Dedifferentiated amniotic fluid mesenchymal stem cell (primary cell): ENCODE results near the gene FAIM2.

ENCODE experiments used
- DNase-seq: peaks from one replicate; pipeline ENCODE4 v3.0.0-alpha.2; 2016; ENCODE audit errors: extremely low spot score

The FAIM2 gene

GRCh38 chr12:49917788-49918173, 14.1 kb upstream of the FAIM2 start:
- DNase-seq, result no peak

DNA sequence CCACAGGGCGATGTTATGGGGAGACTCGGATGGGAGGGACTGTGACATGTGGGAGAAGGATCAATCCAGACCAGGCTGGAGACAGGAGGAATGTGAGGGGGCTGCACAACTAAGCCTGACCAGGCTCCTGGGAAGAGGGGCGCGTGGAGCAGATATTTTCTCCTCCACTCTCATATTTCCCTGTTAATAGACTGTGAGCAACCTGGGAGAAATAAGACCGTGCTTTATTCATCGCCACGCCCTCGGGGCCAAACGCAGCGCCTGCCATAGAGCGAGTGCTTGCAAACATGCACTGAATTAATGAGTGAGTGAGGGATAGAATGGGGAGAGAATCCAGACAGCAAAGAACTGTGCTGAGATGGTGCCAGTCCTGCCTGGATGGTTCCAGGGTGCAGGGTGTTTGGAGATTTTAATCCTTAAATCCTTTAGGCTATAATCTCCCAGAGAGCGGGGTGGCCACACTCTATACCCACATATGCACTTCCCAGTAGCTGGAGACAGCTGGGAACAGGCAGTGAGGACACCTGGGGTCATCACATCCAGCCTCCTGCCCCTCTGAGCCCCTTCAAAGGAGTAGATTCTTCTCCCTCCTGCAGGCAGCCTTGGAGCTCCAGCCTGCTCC, 13.6 kb upstream of the FAIM2 start:
- DNase-seq, result no peak

DNA sequence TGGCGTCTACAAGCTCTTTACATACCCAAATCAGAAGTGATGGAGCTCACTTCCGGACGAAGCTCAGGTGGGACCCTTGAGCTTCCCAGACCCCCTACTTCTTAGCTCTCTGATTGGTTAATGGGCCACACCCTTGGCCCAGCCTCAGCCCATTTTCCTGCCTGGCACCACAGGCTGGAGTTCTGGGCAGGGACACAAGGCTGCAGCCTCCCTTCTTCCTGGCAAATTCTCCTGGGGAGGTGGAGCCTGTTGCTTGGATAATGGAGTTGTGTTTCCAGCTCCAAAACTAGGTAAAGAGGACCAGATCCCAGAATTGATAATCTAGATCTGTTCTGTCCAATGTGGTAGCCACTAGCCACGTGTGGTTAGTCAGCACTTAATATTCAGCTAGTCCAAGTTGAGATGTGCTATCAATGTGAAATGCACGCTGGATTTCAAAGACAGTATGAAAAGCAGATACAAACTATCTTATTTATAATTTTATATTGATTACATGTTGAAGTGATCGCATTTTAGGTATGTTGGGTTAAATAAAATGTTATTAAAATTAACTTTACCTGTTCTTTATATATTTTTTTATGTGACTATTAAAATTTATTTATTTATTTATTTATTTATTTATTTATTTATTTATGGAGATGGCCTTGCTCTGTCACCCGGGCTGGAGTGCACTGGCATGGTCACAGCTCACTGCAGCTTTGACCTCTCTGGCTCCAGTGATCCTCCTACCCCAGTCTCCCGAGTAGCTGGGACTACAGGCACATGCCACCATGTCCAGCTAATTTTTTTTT, 12.6 kb upstream of the FAIM2 start:
- DNase-seq, result no peak

- DNase-seq, result no peak
These were observed 8.9 kb upstream of the FAIM2 start for GRCh38 chr12:49912345-49913255.

DNA sequence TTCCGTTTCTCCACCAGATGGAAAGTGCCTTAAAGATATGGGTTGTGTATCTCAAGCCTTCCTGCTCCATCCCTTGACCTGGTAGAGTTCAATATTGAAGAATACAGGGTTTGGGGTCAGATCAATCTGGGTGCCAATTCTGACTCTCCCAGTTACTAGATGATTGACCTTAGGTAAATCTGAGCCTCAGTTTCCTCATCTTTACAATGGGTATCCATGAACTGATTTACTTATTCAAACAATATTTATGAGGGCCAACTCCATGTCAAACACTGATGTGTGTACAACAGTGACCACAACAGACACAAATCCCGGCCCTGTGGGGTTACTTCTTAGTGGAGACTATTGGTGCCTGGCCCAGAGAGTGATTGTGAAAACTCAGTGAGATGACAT, 7.5 kb upstream of the FAIM2 start:
- no peak for DNase-seq

DNA sequence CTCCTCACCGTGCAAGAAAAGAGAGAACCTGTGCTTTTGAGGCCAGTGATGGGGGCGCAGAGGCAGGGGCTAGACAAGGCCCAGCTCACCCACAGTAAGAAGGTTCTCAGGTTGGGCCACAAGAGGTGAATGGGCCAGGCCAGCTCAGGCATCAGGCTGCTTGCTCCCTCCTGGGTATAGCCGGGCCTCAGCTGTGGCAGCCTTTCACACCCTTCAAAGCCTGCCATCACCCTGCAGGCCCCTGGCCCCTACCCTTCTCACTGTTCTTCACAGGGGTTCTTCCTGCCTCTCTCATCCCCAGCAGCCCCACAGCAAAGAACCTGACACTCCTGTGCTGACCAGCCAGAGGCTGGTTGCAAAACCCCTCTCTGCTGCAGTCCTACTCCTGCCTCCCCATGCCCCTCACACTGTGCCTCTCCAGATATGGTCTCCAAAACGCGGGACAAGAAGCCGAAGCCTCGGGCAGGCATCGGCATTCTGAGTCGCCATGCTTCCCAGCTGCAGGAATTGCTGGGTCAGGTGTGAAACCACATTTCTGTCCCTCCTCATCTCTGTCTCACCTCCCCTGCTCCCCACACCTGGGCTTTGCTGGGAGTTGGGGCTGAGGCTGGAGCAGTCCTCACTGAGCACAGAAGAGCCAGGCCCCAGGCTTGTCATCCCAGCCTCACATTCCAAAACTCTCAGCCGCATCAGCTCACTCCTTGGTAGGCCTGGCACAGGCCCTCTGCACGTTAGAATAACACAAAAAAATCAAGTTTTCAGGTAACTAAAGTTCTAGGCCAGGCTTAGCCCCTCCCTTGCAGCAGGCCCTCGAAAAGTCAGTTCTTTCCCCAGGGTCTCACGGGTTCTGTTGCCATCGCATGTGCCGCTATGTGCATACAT, 6.9 kb upstream of the FAIM2 start:
- no peak for DNase-seq

DNA sequence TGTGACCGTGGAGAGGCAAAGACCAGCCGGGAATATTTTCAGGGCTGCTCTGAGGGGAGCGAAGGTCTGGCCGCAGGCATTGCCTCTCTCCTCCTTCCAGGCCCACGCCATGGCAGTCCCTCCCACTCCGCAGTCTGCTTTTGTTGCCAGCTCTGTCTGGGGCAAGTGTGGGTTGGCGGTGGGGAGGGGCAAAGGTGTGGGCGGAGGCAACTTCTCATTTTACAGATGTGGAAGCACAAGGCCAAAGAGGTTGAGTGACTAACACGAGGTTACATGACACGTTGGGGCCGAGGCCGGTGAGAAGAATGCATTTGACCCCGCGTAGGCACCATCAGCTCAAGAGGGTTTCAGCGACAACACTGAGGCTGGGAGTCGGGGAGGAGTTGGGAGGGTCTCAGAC, 6.1 kb upstream of the FAIM2 start:
- DNase-seq, result no peak

DNA sequence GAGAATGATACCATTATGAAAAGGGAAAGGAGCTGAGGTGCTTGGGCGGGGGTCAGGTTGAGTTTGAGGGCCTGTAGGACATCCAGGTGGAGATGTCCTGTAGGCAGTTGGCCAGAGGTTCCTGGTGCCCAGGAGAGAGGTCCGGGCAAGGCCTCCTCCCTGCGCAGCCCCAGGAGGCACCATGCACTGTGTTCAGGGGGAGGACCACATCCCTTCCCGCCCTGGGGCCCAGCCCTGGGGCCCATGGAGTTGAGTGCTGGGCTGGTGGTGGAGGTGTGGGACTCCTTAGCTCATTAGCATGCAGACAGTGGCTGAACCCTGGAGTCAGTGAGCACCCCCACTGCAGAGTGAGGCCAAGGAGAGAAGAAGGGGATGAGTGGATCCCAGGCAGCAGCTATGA, 5.7 kb upstream of the FAIM2 start:
- DNase-seq, result no peak

- no peak for DNase-seq
These were observed 3.7 kb upstream of the FAIM2 start for GRCh38 chr12:49907352-49907751.

DNA sequence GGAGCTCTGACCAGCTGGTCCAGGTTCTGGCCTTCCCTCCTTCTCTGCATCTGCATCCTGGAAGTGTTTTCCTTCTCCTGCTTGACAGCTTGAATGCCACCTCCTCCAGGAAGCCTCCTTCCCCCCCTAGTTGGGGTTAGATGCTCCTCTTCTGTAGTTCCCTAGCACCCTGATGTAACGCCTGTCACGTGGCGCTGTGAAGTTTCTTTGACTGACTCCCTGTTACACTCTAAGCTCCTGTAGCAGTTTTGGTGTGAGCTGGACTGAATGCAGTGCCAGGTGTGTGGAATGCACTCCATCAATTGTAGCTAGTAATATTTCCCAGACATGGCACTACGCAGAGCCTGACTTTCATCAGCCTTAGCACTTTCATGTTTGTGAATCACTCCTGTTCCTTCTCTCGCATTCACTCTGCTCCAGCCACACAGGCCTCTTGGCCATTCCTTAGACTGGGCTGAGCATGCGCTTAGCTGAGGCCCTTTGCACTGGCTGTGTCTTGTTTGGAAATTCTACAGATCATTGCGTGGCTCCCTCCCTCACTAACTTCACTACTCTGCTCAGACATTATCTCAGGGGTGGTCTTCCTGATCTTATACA, 2.1 kb upstream of the FAIM2 start:
- DNase-seq, result no peak

- DNase-seq, result no peak
These were observed 901 bp upstream of the FAIM2 start for GRCh38 chr12:49904601-49905000.

GRCh38 chr12:49903351-49903699, 375 bp downstream of the FAIM2 start:
- DNase-seq, result no peak

DNA sequence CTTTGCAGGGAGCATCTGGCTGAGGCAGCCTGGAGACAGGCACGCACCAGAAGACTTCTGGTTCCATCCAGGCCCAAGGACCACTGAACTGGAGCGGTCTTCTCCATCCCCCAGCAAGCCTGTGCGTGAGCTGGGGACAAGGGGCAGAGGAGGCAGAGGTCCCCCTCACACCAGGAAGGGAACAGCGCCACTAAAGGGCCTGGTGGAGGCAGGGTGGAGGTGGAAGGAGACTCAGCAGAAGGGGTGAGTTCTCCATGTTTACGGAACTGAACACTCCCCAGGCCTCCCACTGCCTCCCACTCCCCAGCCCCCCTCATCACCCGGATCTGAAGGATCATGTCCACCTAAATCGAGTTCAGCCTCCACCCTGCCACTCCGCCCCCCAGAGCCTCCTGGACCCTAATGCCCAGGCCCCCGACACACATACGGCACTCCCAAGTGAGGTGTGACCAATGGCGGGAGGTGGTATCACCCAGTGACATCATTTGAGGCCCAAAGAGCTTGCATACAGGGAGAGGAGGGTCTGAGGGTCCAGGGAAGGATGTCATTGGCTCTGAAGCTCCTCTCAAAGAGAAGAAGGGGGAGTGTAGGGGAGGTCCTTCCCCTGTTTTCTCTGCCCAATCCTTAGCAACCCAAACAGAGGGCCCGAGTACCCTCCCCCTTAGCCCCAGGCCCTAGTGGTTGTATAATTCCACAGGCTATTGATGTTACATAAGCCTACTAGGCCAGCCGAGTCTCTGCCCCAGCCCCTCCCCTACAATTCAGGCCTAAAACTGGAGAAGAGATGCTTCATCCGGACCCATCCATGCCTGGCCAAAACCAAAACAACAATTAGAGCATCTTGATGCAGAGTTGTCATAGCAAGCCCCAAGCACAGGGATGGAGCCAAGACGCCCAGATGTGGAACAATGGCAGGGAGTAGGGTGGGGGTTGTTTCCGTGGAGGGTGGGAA, 1.0 kb downstream of the FAIM2 start:
- no peak for DNase-seq

- DNase-seq, result no peak
These were observed 1.7 kb downstream of the FAIM2 start for GRCh38 chr12:49901986-49902385.

DNA sequence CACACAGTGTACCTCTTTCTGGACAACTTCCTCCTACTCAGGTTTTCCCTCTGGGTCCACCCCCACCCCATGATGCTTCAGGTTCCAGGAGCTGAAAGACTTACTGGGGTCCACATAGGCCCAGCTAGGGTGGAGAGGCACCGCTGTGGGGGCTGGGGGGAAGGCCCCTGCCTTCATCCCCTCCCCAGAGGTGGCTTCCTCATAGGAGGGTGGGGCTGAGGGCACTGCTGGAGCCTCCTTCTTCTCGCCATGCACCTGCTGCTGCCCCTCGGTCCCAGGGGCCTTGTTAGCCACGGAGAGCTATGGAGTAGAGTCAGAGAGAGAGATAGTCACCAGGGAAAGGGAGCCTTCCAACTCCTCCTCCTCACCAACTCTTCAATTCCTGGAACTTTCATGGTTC, 2.7 kb downstream of the FAIM2 start:
- DNase-seq, result no peak

DNA sequence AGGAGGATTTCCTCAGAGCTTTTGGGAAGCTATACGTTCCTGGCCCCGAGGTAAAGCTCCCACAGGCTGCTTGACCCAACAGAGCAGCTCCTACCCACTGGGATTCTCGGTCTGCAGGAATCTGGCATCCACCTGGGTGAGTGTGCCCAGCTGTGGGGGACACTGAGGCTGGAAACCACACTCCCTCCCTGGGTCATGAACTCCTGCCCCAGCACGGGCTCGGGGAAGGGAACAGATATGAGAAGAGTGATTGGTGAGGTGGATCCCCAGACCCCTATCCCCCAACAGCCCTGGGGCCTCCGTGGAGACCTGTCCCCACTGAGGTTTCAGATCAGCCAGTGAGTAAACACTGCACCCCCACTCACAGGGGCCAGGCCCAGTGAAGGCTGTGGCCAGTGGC, 3.3 kb downstream of the FAIM2 start:
- DNase-seq, result no peak

GRCh38 chr12:49899921-49900320, 3.8 kb downstream of the FAIM2 start:
- DNase-seq, result no peak

DNA sequence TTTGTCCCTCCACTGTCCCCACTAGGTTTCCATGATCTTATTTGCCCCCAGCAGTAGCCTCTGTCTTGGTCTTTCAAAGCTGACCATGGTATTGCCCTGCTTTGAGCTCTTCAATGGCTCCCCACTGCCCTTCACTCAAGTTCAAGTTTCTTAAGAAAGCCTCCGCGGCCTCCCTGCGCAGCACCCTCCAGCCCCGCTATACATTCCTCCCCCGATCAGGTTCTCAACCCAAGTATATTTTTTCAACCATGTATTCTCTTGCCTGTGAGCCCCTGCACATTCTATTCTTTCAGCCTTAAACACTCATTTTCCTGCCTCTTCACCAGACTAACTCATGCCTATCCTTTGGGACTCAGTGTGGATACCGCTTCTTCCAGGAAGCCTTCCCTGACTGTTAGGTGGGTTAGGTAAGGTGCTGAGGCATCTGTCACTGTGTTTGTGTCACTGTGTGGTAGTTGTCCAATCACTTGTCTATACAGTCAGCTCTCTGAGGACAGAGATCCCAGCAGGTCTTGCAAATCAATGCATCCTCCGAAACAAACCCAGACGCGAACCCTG, 4.3 kb downstream of the FAIM2 start:
- DNase-seq, result no peak

- DNase-seq, result no peak
These were observed 6.4 kb downstream of the FAIM2 start for GRCh38 chr12:49897276-49897675.

DNA sequence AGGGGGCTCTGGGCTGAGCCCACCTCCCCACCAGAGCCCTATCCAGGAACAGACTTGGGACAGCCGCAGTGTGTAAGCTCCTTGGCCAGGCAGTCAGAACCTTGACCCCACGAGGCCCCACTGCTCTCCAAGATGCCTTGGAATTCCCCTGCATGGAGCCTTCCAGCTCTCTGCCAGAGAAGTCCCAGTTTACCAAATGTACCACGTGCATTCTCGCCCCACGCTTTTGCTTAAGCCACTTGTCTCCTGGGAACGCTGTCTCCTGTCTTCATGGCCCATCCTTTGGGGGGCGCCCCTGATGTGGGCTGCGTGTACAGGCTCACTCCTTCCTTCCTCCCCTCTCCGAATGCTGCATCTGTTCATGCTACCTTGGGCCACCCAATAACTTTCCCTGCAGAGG, 7.9 kb downstream of the FAIM2 start:
- no peak for DNase-seq
